Measurements from ENCODE around the gene TANGO6.

GRCh38 chr16:69127966-69128510, 284.7 kb downstream of the TANGO6 start:
- TF ChIP-seq POLR2A (IDR thresholded peaks at IDR 0.05; ENCODE audit: low read depth, low read length) (no peak), TAF1 (IDR thresholded peaks at IDR 0.05; ENCODE audit: borderline replicate concordance, low read depth, low read length) (no peak), POLR2AphosphoS5 (IDR thresholded peaks at IDR 0.05; ENCODE audit: low read depth, low read length) (no peak)

Data from GM12892 (cell line).